PC-3 (cell line): ENCODE measurements around the gene FERD3L.

Experiments
- CTCF ChIP-seq: fragments of 300-600 bp; sonication (generic); conservative IDR thresholded peaks from 2 replicates; pipeline ENCODE4 v1.5.1; 2017; ENCODE audit warnings: antibody characterized with exemption, low read depth, mild to moderate bottlenecking, low read length
- EZH2 ChIP-seq: fragments of 300-600 bp; sonication (generic); IDR thresholded peaks from one replicate; pipeline ENCODE4 v1.6.1; 2017; ENCODE audit warnings: antibody characterized with exemption, mild to moderate bottlenecking, low read length; ENCODE audit not compliant: unreplicated experiment

- TF ChIP-seq EZH2 (no peak), CTCF (no peak)
Observed at GRCh38 chr7:19106241-19107080, 38.8 kb downstream of the FERD3L start.
